GM18517 (cell line): ENCODE results near the gene ELOVL5.
A peak's percentile ranks its signal among the peaks of the same experiment; 100 is the strongest.
"Not testable (repeated sequence)": the region's sequence is repeated elsewhere in the genome, so short reads cannot be mapped to it uniquely, and the experiment has no call there.

Experiments used
- ATAC-seq: cut with Tn5 transposase; IDR thresholded peaks from one replicate; pipeline ENCODE4 v1.9.1; 2021; ENCODE audit warnings: mild to moderate bottlenecking, moderate library complexity; ENCODE audit not compliant: unreplicated experiment

Gene ELOVL5

DNA sequence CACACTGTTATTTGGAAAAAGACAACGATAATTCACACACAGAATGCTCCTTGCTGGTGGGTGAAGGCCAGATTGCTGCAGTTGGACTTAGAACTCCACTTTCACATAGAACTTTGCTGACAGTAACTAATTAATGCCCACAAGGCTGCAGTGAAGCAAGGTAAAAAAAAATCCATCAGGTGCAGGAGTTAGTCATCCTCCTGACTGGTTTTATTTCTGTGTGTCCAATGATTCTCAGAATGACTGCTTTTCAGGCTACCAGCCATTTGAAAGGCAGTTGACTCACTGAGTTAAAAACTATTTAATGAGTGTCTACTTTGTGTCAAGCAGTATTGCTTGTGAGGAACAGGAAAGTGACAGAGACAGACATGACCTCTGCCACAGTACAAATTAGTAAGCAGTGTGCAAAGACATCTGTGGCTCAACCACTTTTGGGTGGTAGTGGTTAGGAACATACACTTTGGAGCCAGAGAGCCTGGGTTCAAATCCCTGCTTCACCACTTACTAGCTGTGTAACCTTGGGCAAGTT, 41.9 kb downstream of the ELOVL5 start:
- peak; percentile 65 for ATAC-seq

DNA sequence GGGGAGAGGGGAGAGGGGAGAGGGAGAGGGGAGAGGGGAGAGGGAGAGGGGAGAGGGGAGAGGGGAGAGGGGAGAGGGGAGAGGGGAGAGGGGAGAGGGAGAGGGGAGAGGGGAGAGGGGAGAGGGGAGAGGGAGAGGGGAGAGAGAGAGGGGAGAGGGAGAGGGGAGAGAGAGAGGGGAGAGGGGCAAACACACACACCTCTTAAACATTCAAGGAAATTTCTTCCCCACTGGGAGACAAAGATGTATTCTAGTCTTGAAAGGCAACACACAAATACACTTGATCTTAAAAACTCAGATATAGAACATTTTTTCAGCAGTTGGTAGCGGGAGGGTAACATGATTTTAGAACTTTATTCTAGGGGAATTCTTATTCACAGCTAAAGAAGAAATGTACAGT, 42.5 kb downstream of the ELOVL5 start:
- not testable (repeated sequence) for ATAC-seq

DNA sequence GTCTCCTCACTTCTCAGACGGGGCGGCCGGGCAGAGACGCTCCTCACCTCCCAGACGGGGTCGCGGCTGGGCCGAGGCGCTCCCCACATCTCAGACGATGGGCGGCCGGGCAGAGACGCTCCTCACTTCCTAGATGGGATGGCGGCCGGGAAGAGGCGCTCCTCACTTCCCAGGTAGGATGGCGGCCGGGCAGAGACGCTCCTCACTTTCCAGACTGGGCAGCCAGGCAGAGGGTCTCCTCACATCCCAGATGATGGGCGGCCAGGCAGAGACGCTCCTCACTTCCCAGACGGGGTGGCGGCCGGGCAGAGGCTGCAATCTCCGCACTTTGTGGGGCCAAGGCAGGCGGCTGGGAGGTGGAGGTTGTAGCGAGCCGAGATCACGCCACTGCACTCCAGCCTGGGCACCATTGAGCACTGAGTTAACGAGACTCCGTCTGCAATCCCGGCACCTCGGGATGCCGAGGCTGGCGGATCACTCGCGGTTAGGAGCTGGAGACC, 43.2 kb downstream of the ELOVL5 start:
- not testable (repeated sequence) for ATAC-seq

DNA sequence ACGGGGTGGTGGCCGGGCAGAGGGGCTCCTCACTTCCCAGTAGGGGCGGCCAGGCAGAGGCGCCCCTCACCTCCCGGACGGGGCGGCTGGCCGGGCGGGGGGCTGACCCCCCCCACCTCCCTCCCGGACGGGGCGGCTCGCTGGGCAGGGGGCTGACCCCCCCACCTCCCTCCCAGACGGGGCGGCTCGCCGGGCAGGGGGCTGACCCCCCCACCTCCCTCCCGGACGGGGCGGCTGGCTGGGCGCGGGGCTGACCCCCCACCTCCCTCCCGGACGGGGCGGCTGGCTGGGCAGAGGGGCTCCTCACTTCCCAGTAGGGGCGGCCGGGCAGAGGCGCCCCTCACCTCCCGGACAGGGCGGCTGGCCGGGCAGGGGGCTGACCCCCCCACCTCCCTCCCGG, 43.8 kb downstream of the ELOVL5 start:
- not testable (repeated sequence) for ATAC-seq

DNA sequence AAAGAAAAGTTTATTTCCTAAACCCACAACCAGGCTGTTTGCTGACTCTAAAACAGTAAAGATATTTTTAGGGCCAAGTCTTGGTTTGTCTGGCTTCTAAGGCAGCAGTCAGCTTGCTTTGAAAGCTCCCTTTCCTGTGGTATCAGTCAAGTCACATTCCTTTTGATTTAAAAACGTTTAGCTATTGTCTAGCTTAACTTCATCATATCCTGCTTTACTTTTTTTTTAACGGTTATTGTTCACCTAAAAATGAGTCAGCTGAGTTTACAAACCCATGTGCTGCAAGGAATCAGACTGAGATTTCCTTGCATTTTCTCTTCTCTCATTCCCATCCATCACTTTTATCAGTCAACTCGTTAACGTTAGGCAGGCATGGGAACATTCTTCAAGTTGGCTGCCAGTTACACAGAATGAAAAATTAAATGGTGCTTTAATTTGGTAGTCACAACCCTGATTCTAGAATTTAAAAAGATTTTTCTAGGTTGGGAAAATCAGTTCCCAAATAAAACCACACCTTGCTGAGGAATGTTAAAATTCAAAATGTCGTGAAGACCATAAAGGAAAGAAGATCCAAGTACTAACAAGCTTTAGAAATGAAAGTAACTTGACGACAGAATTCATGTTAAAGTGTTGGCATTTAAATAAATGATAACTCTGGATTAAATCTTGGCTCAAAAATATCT, 45.9 kb downstream of the ELOVL5 start:
- no peak for ATAC-seq

DNA sequence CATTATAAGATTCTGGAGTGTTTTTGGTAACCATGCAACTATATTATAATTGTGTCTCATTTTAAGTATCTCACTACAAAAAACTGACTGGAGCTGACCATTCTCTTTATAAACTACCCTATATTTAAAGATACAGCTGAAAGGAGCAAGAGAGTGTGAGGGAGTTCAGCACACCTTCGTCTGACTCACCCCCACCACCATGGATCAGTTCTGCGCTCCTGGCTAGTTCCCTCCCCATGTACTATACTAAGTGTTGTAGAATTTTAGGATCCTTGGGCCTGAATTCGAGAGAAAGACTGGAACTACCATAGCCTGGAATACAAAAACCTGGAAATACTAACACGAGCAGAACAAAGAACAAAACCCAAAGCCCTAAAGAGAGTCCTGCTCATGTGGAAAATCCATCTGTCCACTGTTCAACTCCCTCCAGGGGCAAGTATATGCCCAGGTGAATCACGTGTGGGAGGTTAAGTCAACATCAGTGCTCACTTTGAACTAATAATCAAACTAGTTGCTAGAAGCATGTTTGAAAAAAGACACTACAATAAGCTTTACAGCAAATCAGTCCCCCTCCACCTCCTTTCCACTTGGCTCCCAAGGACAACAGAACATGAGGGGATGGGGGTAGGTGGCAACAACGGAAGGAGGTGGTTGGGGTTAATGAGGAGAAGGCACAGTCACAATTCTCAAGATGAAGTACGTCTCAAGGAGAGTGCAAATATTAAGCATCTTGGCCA, 46.8 kb downstream of the ELOVL5 start:
- ATAC-seq = no peak

DNA sequence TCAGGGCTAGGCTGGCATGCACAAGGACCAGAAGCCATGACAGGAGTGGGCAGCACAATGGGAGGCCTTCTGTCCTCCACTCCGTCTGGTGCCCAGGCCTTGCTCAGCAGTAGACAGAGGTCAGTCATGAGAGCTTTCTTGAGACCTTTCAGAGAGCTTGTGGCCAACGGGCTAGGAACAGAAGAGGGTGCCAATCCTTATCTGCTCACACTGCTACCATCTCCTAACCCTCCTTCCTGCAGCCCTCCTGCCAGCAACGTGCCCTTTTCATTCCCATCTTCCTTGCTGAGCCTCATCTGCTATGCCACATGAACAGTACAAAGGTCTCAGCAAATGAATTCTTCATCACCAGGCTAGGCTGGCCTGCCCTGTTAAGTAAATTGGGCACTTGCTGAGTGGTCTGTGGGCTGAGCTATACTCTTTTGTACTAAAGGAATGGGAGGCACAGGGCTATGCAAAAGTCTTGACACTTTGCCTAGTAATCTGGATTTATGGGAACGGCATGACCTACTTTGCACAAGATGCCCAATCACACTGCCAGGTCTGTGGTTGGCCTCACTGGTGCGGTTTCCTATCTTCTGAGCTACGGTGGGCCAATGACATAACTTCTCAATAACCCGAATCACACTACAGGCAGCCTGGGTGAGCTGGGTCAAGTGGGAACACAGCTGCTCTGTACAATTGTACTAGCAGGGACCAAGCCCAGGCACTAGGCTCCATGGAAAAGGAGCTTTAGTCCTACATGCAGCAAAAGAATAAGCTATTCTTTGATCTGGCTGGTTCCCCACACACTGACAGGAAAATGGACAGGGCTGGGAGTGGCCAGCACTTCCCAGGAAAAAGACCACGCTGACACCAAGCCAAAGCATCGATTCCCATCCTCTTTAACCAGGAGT, 47.8 kb downstream of the ELOVL5 start:
- no peak for ATAC-seq

DNA sequence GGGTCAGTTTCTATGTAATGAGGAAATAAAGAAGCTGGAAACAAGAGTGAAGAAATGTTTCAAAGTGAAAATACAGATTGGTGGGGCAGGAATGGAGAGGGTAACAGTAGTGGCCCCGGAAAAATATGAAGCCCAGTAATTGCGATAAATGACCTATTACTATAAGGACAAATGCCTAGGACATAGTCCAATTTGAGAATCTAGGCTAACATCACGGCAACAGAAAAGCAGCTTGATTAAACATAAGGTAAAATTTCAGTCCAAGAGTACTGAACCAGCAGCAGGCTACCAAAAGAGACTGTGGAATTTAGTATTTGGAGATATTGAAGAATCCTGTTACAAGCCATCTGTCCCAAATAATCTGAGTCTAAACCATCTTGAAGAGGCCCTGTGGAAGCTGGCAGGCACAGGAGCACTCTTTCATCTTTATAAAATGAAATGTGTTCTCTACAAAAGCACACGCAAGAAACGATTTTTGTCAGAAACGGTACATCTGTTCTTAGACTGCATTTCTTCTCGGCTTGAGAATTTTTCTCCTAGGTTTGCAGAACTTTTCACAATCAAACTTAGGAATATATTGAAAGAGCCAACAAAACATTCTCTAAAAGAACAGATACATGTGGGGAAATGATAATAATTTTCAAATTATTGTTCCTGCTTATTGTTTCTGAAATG, 49.3 kb downstream of the ELOVL5 start:
- ATAC-seq = no peak

DNA sequence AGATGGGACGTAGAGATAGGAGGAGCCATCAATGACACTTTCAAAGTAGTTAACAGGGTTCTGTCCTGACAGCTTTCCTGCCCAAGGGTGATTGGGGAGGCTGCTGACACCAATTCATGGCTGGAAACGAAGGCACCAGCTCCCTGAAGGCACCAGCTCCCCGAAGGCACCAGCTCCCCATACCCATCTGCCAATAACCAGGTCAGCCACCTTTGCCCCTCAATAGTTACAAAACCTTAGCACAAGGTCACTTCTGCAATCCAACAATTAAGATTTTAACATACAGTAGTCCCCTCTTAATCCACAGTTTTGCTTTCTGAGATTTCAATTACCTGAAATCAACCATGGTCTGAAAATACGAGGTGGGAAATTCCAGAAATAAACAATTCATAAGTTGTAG, 51.7 kb downstream of the ELOVL5 start:
- no peak for ATAC-seq

DNA sequence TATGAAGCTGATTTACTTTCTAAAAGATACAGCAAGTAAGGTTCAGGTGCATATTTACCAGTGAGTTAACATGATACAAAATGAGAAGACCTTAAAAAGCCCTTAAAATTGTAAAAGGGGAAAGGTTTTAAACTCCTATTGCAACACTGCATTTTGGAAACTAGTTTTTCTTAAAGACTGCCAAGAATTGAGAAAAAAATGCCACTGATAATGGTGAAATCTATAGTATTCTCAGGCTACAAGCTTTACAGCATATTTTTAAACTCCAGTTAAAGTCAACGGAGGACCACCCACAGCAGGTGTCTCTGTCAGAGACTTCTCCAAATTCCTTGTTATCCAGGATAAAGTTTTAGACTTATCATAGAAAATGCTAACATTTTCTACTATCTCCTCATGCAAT, 53.6 kb downstream of the ELOVL5 start:
- ATAC-seq = no peak

DNA sequence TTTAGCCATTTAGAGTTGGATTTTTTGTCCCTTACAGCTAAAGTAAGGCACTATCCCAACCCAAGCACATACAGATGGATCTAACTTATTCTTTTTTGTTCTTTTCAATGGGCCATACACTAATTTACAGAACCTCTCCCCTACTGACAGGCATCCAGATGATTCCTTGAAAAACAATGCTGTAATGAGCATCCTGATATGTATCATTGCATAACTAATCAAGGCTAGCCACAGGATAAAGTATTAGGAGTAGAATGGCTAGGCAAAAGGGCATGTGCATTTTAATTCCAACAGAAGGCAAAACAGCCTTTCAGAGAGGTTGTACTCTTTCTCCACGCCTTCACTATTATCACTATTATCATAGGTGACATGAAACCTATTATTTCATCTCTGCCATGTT, 54.1 kb downstream of the ELOVL5 start:
- ATAC-seq = no peak

DNA sequence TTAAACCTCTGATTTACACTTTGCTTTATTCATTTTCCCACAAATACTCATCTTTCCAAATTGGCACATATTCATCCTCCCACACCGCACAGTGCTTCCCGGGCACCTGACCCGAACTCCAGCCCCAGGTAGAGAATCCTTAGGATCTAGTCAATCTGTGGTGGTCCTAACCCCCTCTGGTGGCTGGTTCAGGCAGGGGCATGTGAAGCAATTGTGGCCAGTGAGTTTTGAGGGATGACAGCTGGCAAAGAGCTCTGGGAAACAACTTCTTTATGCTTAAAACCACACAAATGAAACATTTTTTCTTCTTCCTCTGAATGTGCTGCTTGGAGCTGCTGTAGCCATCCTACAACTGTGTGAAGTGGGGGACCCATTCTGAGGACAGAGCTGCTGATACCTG, 54.7 kb downstream of the ELOVL5 start:
- no peak for ATAC-seq

DNA sequence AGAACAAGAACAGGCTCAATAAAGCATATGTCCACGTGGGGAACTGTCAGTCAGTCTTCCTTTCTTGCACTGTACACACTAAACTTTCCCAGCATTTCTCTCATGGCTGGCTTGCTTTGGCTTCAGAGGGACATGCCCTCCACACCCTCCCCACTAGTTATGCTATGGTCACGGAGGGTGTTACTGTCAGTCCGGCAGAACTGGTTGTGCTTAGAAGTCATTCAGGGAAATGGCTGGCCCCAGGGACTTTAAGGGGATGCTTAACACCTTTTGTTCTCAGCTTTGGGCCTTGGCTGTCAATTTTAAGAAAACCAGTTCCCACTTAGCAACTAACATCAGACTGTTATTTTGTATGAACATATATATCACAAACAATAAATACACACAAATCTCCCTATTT, 55.1 kb downstream of the ELOVL5 start:
- ATAC-seq = no peak

DNA sequence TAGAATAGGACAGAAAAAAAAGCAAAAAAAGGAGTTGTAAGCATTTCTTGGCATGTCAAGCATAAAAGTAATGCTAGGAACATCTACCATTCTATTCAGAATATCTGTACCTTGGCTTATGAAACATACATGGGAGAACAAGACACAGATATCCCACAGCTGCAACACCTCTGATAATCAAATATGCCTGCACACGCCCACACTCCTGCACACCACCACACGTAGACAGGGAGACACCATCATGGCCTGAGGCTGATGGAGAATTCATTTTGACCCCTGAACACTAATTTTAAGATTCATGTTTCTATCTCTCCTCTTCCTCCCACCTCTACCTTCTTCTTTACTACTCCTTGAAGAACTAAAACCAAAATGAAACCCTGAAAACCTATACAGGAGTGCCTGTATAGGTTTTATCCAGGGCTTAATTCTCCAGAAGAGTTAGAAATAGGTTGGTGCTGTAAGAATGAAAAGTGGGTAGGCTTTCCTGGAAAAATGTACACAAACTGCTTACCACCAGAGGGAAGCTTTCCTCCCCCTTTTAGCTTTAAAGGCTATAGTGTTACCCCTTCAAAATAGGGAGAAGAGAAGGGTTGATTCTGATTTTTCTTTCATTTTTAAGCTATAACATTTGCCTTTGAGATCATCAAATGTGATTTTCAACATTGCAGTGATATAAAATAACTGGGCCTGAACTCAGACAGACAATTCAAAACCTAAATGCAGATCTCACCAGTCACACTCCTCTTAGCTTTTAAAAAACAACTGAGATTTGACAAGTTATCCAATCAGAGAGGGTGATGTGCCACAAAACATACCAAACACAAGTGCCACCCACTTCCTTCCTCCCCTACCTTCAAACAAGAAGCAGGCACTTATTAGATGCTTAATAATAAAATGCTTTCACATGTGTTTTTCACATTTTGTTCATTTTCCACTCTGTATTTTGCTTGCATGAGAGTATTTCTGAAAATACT, 57.9 kb downstream of the ELOVL5 start:
- no peak for ATAC-seq

DNA sequence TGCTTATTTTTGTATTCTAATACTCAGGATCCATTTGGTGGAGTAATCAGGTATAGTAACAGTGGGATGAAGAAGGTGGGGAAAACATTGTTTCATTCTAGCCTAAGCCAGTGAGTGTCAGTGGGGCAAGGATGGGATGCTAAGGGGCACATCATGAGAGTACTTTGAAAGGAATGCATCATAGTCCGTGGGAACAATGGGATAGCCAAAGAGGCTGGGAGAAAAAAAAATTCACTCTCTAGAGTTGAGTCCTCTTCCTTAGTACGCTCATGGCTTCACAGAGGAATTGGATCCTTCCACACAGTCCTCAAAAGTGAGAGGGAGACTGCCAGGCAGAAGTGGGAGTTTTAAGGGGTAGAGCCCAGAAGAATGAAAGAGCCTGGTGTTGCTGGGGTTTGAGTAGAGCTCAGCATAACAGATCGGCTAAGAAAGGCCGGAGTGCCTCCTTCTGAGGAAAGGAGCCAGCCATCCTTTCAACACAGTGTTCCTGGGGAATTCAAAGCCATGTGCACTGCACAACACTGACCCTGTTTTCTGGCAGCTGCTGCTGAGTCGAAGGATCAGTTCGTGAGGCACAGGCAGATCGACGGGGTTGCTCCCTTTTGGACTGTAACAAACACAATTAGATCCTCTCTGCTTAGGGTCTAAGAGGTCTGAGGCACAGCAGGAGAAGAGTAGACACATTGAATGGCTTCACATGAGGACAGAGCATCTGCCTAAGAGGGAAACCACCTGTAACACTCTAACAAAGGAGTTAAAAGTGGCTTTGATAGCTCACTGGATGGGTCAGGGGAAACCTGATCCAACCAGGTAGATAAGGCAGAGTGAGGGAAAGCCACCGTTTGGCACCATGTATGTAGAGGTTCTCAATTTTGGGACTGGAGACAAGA, 61.2 kb downstream of the ELOVL5 start:
- ATAC-seq = no peak

DNA sequence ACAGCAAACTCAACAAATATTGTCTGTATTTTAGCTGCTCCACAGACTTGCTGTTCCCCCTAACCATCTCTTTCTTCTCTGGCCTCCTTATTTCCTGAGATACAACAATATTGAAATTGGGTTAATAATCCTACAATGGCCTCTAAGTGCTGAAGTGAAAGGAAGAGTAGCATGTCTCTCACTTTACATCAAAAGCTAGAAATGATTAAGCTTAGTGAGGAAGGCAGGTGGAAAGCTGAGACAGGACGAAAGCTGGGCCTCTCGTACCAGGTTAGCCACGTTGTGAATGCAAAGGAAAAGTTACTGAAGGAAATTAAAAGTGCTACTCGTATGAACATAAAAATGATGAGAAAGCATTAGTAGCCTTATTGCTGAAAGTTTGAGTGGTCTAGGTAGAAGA, 63.8 kb downstream of the ELOVL5 start:
- peak; percentile 71 for ATAC-seq

DNA sequence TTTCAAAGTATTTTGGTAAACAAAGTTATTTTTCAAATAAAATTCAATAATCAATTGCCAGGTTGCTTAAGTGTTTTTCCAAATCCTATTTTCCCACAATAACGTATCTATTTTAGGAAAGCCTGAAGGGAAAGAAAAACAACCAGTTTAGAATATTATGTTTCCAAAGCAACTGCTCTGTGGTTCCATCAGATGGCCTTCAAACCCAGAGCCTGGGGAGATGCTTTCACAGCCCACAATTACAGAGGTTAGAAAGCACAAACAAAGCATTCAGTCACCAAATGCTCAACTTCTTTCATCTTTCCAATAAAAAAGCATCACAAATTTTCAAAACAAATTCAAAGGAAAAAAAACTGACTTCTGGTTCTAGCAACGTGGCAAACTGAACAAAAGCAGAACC, 66.0 kb downstream of the ELOVL5 start:
- no peak for ATAC-seq

DNA sequence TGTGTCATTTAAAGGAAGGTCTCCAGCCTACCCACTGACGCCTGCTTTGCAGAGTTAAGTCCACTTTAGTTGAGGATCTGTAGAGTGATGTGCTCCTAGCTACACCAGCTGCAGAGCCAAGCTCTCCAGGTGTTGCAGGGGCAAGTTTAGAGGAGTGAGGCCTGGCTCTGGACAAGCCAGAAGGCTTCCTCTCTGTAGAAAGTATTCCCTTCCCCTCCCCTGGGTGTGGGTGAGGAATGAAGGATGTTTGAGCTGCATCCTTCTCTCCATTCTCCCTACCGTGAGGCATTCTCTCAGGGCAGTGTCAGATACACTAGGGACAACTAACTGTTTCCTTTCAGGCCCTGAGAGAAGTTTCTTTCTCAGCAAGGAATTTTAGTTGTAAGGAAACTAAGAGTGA, 66.5 kb downstream of the ELOVL5 start:
- ATAC-seq = no peak
